GM12878 (cell line): Measurements from ENCODE around the gene SV2B. TPM values are rescaled to one million over a fixed set of nuclear protein-coding genes. Genes with fewer than 3 reads are reported as not detected.

Experiments
- ATAC-seq: fragments of 200-7000 bp; cut with Tn5 transposase; 3 replicates; pipeline ENCODE4 v1.9.1; 2020; ENCODE audit warnings: mild to moderate bottlenecking, moderate library complexity
- BruUV-seq: library from RNA; stranded (reverse); fragments of 400-500 nt; replicated peaks from 2 replicates; lab custom pipeline; 2021; lab: Mats Ljungman, UMichigan
- CTCF ChIA-PET: fragments of 300-600 bp; sonication (Branson Sonifier 250); formaldehyde crosslinking; extraction: SDS; loops from one replicate; lab custom pipeline; 2021; ENCODE audit warnings: inconsistent platforms; lab: Yijun Ruan, JAX
- POLR2A ChIA-PET: fragments of 350-600 bp; formaldehyde crosslinking; extraction: SDS; loops from one replicate; lab custom pipeline; 2021; ENCODE audit warnings: inconsistent platforms; lab: Charles Lee
- RAD21 ChIA-PET: fragments of 300-600 bp; sonication (Branson Sonifier 250); formaldehyde crosslinking; loops from one replicate; lab custom pipeline; 2023; ENCODE audit warnings: antibody characterized with exemption; ENCODE audit not compliant: unreplicated experiment; lab: Charles Lee
- SMC1A ChIA-PET: fragments of 300-600 bp; sonication (Branson Sonifier 250); formaldehyde crosslinking; loops from one replicate; lab custom pipeline; 2023; ENCODE audit not compliant: unreplicated experiment, uncharacterized antibody; lab: Charles Lee
- DNase-seq: peaks from one replicate; pipeline ENCODE4 v3.0.0-alpha.2; 2011; ENCODE audit warnings: low read depth, low spot score
- FAIRE-seq: peaks from 3 replicates; lab custom pipeline; 2011; peaks lifted over from hg19 to GRCh38; lab: Jason Lieb, UNC
- H2AFZ ChIP-seq: 2 replicates; pipeline ENCODE4 v1.6.0; 2011; ENCODE audit warnings: low read depth, low read length, control low read depth; ENCODE audit not compliant: control insufficient read depth
- H3K27ac ChIP-seq: 2 replicates; pipeline ENCODE4 v1.5.1; 2011; ENCODE audit warnings: control low read depth; ENCODE audit not compliant: control insufficient read depth, insufficient read depth
- H3K27me3 ChIP-seq, 2 experiments: replicated peaks in 1 of 2; 2 replicates each; pipeline versions ENCODE4 v1.6.0 to v1.6.1; 2011; ENCODE audit warnings: low read length in 1 of 2; ENCODE audit not compliant: control insufficient read depth in 2 of 2, insufficient read depth in 2 of 2
- H3K36me3 ChIP-seq, 2 experiments: 2 replicates each; pipeline ENCODE4 v1.5.1; 2011; ENCODE audit warnings: low read length in 1 of 2; ENCODE audit not compliant: control insufficient read depth in 2 of 2, insufficient read depth in 2 of 2
- H3K4me1 ChIP-seq: 2 replicates; pipeline ENCODE4 v1.6.1; 2011; ENCODE audit warnings: mild to moderate bottlenecking, low read length, moderate library complexity, mixed read lengths; ENCODE audit not compliant: control insufficient read depth, insufficient read depth
- H3K4me2 ChIP-seq: 2 replicates; pipeline ENCODE4 v1.6.0; 2011; ENCODE audit warnings: control low read depth; ENCODE audit not compliant: control insufficient read depth, insufficient read depth
- H3K4me3 ChIP-seq: fragments of 200-600 bp; sonication (generic); 2 replicates; pipeline ENCODE4 v1.5.1; 2016
- H3K79me2 ChIP-seq: 2 replicates; pipeline ENCODE4 v1.6.0; 2011; ENCODE audit warnings: low read length; ENCODE audit not compliant: control insufficient read depth, insufficient read depth
- H3K9ac ChIP-seq: 2 replicates; pipeline ENCODE4 v1.8.0; 2011; ENCODE audit warnings: low read length, control low read depth, mixed read lengths; ENCODE audit not compliant: control insufficient read depth, insufficient read depth
- H3K9me3 ChIP-seq: replicated peaks from 3 replicates; pipeline ENCODE4 v1.5.1; 2011; ENCODE audit warnings: mild to moderate bottlenecking, low read length; ENCODE audit not compliant: control insufficient read depth, insufficient read depth
- H4K20me1 ChIP-seq: 2 replicates; pipeline ENCODE4 v1.6.0; 2011; ENCODE audit not compliant: control insufficient read depth, insufficient read depth
- BCL11A ChIP-seq: IDR thresholded peaks from 2 replicates; pipeline ENCODE4 v1.6.1; 2011; ENCODE audit warnings: low read depth, low read length
- CTCF ChIP-seq, 3 experiments: IDR thresholded peaks in 2 of 3; conservative IDR thresholded peaks in 1 of 3; 2 replicates each; pipeline ENCODE4 v1.5.1; 2011; ENCODE audit warnings: low read depth in 3 of 3, low read length in 3 of 3, mild to moderate bottlenecking in 3 of 3, control low read depth in 2 of 3, moderate library complexity in 2 of 3, inconsistent platforms in 1 of 3, mixed read lengths in 1 of 3; ENCODE audit not compliant: control insufficient read depth in 2 of 3, insufficient read depth in 1 of 3; ENCODE audit errors: extremely low read depth in 1 of 3
- EED ChIP-seq: sonication (generic); IDR thresholded peaks from 2 replicates; pipeline ENCODE4 v1.6.1; 2016; ENCODE audit warnings: antibody characterized with exemption, low read depth
- EGR1 ChIP-seq, 2 experiments: IDR thresholded peaks; 1 replicate in 1 of 2; 2 replicates in 1 of 2; pipeline ENCODE4 v1.6.1; 2011 to 2012; ENCODE audit warnings: low read depth in 2 of 2, low read length in 2 of 2, borderline replicate concordance in 1 of 2, mild to moderate bottlenecking in 1 of 2, moderate library complexity in 1 of 2
- IRF4 ChIP-seq: IDR thresholded peaks from 2 replicates; pipeline ENCODE4 v1.6.1; 2011; ENCODE audit warnings: low read depth, low read length
- RAD21 ChIP-seq: IDR thresholded peaks from 2 replicates; pipeline ENCODE4 v1.6.1; 2011; ENCODE audit warnings: mild to moderate bottlenecking, low read depth, low read length, moderate library complexity; ENCODE audit not compliant: insufficient read depth
- SIN3A ChIP-seq: IDR thresholded peaks from 2 replicates; pipeline ENCODE4 v1.6.1; 2012; ENCODE audit warnings: low read depth, low read length, improper control_type of control experiment
- SMC3 ChIP-seq: IDR thresholded peaks from 2 replicates; pipeline ENCODE4 v1.6.1; 2011; ENCODE audit warnings: low read length, improper control_type of control experiment, borderline replicate concordance
- ZBED1 ChIP-seq: IDR thresholded peaks from 2 replicates; pipeline ENCODE4 v1.6.1; 2016; ENCODE audit warnings: borderline replicate concordance
- WGBS: methylation state at CpG from one replicate; pipeline ENCODE4 v1.1.6; 2016; ENCODE audit warnings: low lambda C conversion rate; ENCODE audit not compliant: insufficient replicate concordance, insufficient coverage; ENCODE audit errors: missing lambda C conversion rate; 5-methylcytosine and 5-hydroxymethylcytosine counted together
- in situ Hi-C: fragments of 300-500 bp; cut with MboI; formaldehyde crosslinking; loops from 9 replicates; pipeline ENCODE4 v1.14.3; 2018; ENCODE audit warnings: mixed read lengths
- intact Hi-C: fragments of 100-400 bp; cut with micrococcal nuclease; formaldehyde crosslinking; loops from one replicate; pipeline ENCODE4 v1.14.2; 2022; ENCODE audit not compliant: unreplicated experiment
- polyA plus RNA-seq, 11 experiments: library from polyadenylated mRNA; depleted of rRNA in 4 of 11; unstranded in 6 of 11; stranded (reverse) in 5 of 11; fragments of >200 nt; fragmentation: Nextera tagmentation in 4 of 11; fragmentation: Illumina TruSeq in 1 of 11; extraction: Ambion mirVana in 4 of 11; extraction: Trizol in 1 of 11; gene quantifications; 1 replicate in 1 of 11; 2 replicates in 10 of 11; pipeline versions ENCODE4 v1.2.1 to v1.2.3, GENCODE V29; 2011 to 2016; ENCODE audit warnings: inconsistent platforms in 2 of 11, missing spikeins in 2 of 11, low read depth in 1 of 11
- total RNA-seq, 4 experiments: library from RNA; depleted of rRNA in 3 of 4; stranded (reverse); fragments of >200 nt in 3 of 4; fragmentation: Illumina TruSeq in 1 of 4; extraction: Trizol in 1 of 4; gene quantifications; 2 replicates each; pipeline versions ENCODE4 v1.2.1 to v1.2.3, GENCODE V29; 2013 to 2021

SV2B gene
- total and polyA plus RNA-seq, 10 of the 15 experiments (the other 5 are each of a cell fraction or from before 2014, with no cell fraction given) = 0.03 to 1.7 (median 1.3) TPM

GRCh38 chr15:91223863-91224262 lies 123.8 kb downstream of the SV2B start:
- intact Hi-C loops = loop anchor here (1.0 to 5.0 kb wide), 2 partner anchors 77 to 168 kb away; no protein-coding TSS in a partner anchor
- SMC1A ChIA-PET = interaction anchor here (0.6 to 3.4 kb wide), 3 partner anchors 19 to 169 kb away, joined by 3 to 38 read pairs (median 3); no protein-coding TSS in a partner anchor
- Histone ChIP-seq H3K27ac (no peak overlapping the region), H3K4me3 (no peak overlapping the region), H3K9ac (no peak overlapping the region), H3K79me2 (no peaks in the 10 kb centered on the region), H3K27me3 (no peaks in the 10 kb centered on the region; a peak in 1 of 4 replicates), H3K36me3 (no peaks in the 10 kb centered on the region), H2AFZ (no peak overlapping the region), H3K9me3 (no peaks in the 10 kb centered on the region), H4K20me1 (no peaks in the 10 kb centered on the region), H3K4me2 (no peak overlapping the region), H3K4me1 (no peaks in the 10 kb centered on the region)
- no peak for FAIRE-seq
- 36% methylated on average over 3 of the region's 3 CpGs for WGBS
- no peak for DNase-seq
- RAD21 ChIA-PET = interaction anchor here (0.9 to 1.8 kb wide), 3 partner anchors 48 to 168 kb away, joined by 5 to 14 read pairs (median 5); no protein-coding TSS in a partner anchor
- TF ChIP-seq SIN3A (no peak), EGR1 (IDR thresholded peaks at IDR 0.05; ENCODE audit: borderline replicate concordance in 1 of 2, low read depth in 2 of 2, low read length in 2 of 2) (peak in 1 of 2 experiments; percentile 23; a peak in 1 of 3 replicates)
- BruUV-seq = no TSS peak
- CTCF ChIA-PET = interaction anchor here (0.7 to 4.3 kb wide), 9 partner anchors 9 to 168 kb away, joined by 3 to 90 read pairs (median 4); no protein-coding TSS in a partner anchor
- POLR2A ChIA-PET = no interaction called here
- no peak for ATAC-seq
- in situ Hi-C loops = loop anchor here (5.0 kb wide), 1 partner anchor 167 kb away; no protein-coding TSS in a partner anchor

DNA sequence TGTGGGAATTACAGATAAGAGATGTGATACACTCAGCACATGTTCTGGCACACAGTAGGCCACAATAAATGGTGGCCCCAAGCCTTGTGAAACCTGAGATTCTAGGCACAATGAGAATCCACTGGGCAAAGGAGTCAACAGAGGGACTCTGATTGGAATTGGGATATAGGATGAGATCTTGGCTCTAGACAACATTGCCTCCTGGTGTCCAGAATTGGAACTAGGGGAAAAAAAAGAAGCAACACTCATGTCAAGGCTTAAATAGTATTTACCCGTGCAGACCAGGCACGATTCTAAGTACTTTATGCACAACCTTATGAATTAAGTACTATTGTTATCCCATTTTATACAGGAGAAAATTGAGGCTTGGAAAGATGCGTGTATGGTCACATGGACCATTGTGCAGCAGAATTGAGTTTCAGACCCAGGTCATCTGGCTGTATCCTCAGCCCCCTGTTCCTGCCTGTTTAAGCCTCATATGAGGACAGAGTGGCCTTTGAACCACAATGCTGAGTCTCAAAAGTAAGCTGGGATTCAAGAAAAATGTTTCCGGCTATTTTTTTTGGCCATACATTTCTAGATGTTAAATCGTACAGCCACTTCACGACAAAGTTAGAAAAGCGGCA lies 124.8 kb downstream of the SV2B start:
- Histone ChIP-seq H3K27ac (no peak overlapping the region), H3K79me2 (no peaks in the 10 kb centered on the region), H3K36me3 (no peaks in the 10 kb centered on the region), H3K4me3 (no peak overlapping the region), H3K4me2 (no peak overlapping the region), H3K9ac (no peak overlapping the region), H2AFZ (no peak overlapping the region), H3K4me1 (no peaks in the 10 kb centered on the region), H3K27me3 (no peaks in the 10 kb centered on the region; a peak in 1 of 4 replicates), H4K20me1 (no peaks in the 10 kb centered on the region), H3K9me3 (no peaks in the 10 kb centered on the region)
- TF ChIP-seq BCL11A (no peak), EED (peak; percentile 38; the same call in 1 of the 2 replicates), CTCF (IDR thresholded peaks at IDR 0.05 in 2 of 3, conservative IDR thresholded peaks at IDR 0.05 in 1 of 3; ENCODE audit: control insufficient read depth in 2 of 3, extremely low read depth in 1 of 3, insufficient read depth in 1 of 3, low read depth in 3 of 3, low read length in 3 of 3) (peak; percentile 74 to 82 (median 79)), RAD21 (peak; percentile 89), SMC3 (peak; percentile 93), IRF4 (peak; percentile 44; the same call in 1 of the 2 replicates), ZBED1 (no peak)
- DNase-seq = peak; percentile 5
- BruUV-seq = no TSS peak
- ATAC-seq = peak; percentile 44; the same call in 2 of the 3 replicates
- WGBS = 46% methylated on average over 7 of the region's 7 CpGs
- intact Hi-C loops = loop anchor here (1.0 to 5.0 kb wide), 2 partner anchors 78 to 169 kb away; no protein-coding TSS in a partner anchor
- SMC1A ChIA-PET = interaction anchor here (0.6 to 3.4 kb wide), 5 partner anchors 29 to 175 kb away, joined by 3 to 38 read pairs (median 3); no protein-coding TSS in a partner anchor
- POLR2A ChIA-PET = no interaction called here
- in situ Hi-C loops = loop anchor here (5.0 to 25.0 kb wide), 2 partner anchors 168 to 888 kb away; no protein-coding TSS in a partner anchor
- peak; percentile 87 for FAIRE-seq
- CTCF ChIA-PET = interaction anchor here (0.7 to 4.3 kb wide), 11 partner anchors 10 to 169 kb away, joined by 3 to 90 read pairs (median 4); no protein-coding TSS in a partner anchor
- RAD21 ChIA-PET = interaction anchor here (0.7 to 1.8 kb wide), 6 partner anchors 47 to 328 kb away, joined by 3 to 14 read pairs (median 4); no protein-coding TSS in a partner anchor
